ENCODE results near the gene RNF103.
"Not testable (repeated sequence)": the region's sequence is repeated elsewhere in the genome, so short reads cannot be mapped to it uniquely, and the experiment has no call there.

The RNF103 gene, protein sequence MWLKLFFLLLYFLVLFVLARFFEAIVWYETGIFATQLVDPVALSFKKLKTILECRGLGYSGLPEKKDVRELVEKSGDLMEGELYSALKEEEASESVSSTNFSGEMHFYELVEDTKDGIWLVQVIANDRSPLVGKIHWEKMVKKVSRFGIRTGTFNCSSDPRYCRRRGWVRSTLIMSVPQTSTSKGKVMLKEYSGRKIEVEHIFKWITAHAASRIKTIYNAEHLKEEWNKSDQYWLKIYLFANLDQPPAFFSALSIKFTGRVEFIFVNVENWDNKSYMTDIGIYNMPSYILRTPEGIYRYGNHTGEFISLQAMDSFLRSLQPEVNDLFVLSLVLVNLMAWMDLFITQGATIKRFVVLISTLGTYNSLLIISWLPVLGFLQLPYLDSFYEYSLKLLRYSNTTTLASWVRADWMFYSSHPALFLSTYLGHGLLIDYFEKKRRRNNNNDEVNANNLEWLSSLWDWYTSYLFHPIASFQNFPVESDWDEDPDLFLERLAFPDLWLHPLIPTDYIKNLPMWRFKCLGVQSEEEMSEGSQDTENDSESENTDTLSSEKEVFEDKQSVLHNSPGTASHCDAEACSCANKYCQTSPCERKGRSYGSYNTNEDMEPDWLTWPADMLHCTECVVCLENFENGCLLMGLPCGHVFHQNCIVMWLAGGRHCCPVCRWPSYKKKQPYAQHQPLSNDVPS

DNA sequence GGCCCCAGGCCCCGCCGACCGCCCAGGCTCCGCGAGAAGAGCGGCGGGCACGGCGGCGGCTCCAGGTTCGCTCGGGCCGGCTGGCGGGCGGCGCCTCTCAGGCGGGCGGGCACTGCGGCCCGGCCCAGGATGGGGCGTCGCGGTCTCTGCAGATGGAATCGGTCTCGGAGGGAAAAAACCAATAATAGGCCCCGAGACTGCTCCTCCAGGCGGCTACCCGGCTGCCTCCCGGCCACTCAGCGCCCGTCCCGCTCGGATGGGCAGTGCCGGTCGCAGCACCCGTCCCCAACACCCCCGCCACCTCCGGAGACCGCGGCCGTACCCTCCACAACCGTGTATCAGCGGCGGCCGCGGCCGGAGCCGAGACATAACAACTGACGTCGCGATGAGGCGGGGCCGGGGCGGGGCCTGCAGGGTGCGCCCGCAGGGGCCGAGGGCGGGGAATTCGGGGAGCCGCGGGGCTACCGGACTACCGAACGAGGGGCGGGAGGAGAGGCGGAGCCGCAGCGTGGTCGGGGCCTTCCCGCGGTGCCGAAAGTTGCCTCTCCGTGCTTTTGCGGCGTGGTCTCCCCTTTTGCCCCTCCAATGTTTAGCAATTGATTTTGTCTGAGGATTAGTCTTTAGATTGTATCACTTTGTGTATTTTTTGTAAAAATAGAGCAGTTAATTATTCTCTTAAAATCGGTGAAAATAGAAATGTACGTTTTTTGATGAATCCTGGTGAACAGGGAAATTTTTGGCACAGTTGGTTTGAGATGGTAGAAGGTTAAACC lies at the start of gene RNF103:
RNF103 (minus strand) TSS at position 372 of the 773 bp plus-strand sequence. CDS start 979 bp downstream, outside the sequence.
- TF ChIP-seq, protein P1, sequence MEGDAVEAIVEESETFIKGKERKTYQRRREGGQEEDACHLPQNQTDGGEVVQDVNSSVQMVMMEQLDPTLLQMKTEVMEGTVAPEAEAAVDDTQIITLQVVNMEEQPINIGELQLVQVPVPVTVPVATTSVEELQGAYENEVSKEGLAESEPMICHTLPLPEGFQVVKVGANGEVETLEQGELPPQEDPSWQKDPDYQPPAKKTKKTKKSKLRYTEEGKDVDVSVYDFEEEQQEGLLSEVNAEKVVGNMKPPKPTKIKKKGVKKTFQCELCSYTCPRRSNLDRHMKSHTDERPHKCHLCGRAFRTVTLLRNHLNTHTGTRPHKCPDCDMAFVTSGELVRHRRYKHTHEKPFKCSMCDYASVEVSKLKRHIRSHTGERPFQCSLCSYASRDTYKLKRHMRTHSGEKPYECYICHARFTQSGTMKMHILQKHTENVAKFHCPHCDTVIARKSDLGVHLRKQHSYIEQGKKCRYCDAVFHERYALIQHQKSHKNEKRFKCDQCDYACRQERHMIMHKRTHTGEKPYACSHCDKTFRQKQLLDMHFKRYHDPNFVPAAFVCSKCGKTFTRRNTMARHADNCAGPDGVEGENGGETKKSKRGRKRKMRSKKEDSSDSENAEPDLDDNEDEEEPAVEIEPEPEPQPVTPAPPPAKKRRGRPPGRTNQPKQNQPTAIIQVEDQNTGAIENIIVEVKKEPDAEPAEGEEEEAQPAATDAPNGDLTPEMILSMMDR (IDR thresholded peaks at IDR 0.05; ENCODE audit: low read depth, low read length): no peak
- peak; percentile 92 for DNase-seq (ENCODE audit: low read depth, low spot score)
- in situ Hi-C loops (cut with HindIII; ENCODE audit: low sequenced_read_pairs): no loop called here
- peak within 1 kb of the TSS; percentile 88 for H3K4me3 ChIP-seq (ENCODE audit: low read depth, low read length)

DNA sequence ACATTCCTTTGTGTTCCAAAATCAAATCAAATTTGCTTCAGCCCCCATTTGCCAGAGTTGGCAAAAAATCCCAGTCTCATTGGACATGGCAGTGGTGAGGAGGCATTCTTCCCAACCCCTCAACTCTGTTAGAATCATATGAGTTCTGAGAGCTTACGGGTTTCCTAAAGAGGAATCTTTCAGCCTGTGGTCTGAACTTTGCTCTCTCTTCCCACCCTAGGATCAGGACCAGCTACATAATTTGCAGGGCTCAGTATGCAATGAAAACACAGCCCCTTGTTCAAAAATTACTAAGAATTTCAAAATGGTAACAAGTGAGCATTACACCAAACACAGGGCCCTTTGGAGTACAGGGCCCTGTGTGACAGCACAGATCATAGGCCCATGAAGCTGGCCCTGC lies 49.3 kb upstream of the RNF103 start:
- in situ Hi-C loops (cut with HindIII; ENCODE audit: low sequenced_read_pairs): no loop called here

DNA sequence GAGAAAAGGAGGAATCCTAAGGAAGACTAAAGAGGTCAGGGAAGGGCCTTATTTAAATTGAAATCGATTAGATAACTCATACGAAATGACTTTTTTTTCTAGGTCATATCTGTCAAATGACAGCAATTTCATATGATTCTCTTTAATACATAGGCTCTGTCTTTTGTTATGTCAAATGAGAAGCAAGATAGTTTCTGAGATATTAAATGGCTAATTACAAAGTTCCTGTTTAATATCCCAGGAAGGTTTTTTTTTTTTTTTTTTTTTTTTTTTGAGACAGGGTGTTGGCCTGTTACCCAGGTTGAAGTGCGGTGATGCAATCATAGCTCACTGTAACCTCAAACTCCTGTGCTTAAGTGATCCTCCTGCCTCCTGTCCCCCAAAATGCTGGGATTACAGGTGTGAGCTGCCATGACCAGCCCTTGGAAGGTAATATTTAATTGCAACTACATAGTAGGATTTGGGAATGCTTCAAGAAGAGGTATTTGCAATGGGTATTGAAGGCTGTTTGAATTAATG lies 48.4 kb upstream of the RNF103 start:
- no peak overlapping the region for H3K4me3 ChIP-seq (ENCODE audit: low read depth, low read length)
- no peak for DNase-seq (ENCODE audit: low read depth, low spot score)
- TF ChIP-seq, protein P1 (IDR thresholded peaks at IDR 0.05; ENCODE audit: low read depth, low read length): no peak
- in situ Hi-C loops (cut with HindIII; ENCODE audit: low sequenced_read_pairs): no loop called here

More for the DNA sequence above, 49.3 kb upstream of the RNF103 start:
- no peak for DNase-seq (ENCODE audit: low read depth, low spot score)
- TF ChIP-seq, protein P1 (IDR thresholded peaks at IDR 0.05; ENCODE audit: low read depth, low read length): no peak
- H3K4me3 ChIP-seq (ENCODE audit: low read depth, low read length): no peak overlapping the region

DNA sequence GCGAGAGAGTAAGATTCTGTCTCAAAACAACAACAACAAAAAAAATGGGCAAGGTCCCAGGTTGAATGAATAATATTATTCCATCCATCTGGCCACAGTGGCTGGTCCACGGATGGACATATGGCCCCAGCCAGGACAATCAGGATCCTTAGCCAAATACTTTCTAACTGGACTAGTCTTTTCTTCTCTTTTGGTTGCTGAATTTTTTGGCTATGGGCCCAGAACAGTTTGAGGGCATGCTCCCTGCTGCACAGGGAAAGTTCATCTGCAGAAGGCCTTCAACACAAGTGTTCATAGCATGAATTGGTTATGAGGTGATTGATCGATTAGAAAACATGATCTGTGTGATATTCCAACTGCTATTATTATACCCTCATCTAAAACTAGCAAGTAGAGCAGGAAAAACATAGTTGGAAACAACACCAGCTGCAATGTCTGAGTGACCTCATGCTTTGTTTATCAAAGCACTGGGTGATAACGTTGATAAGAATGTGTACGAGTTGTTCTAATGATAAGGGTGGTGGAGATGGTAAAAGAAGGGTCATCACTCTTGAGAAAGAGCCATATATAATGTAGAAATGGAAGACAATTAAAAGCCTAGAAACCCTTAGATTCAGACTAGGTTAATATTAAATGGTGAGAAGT lies 47.8 kb upstream of the RNF103 start:
- in situ Hi-C loops (cut with HindIII; ENCODE audit: low sequenced_read_pairs): no loop called here
- TF ChIP-seq, protein P1 (IDR thresholded peaks at IDR 0.05; ENCODE audit: low read depth, low read length): no peak
- DNase-seq (ENCODE audit: low read depth, low spot score): peak; percentile 7
- H3K4me3 ChIP-seq (ENCODE audit: low read depth, low read length): no peak overlapping the region

DNA sequence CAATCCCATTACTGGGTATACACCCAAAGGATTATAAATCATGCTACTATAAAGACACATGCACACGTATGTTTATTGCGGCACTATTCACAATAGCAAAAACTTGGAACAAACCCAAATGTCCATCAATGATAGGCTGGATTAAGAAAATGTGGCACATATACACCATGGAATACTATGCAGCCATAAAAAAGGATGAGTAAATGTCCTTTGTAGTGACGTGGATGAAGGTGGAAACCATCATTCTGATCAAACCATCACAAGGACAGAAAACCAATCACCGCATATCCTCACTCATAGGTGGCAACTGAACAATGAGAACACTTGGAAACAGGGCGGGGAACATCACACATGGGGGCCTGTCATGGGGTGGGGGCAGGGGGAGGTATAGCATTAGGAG lies 45.7 kb upstream of the RNF103 start:
- DNase-seq (ENCODE audit: low read depth, low spot score); H3K4me3 ChIP-seq (ENCODE audit: low read depth, low read length); in situ Hi-C loops (cut with HindIII; ENCODE audit: low sequenced_read_pairs): not testable (repeated sequence)

DNA sequence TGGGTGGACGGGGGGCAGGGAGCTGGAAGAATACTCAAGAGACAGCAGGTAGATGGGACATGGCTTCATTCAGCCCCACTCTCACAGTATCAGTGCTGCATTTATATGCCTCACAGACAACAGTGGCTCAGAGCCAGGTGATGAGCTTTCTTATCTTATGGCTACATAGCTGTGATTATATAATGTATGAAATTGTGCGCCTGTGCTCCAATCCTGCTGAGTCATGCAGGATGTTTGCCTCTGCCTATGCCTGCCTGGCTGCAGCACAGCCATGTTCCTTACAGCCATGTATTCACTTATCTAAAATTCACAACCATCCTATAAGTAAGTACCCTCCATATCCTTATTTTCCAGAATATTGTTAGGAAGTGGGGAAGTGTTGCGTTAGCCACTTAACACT lies 37.7 kb upstream of the RNF103 start:
- in situ Hi-C loops (cut with HindIII; ENCODE audit: low sequenced_read_pairs): no loop called here

More for the DNA sequence above, 37.7 kb upstream of the RNF103 start:
- H3K4me3 ChIP-seq (ENCODE audit: low read depth, low read length): no peak overlapping the region
- TF ChIP-seq, protein P1 (IDR thresholded peaks at IDR 0.05; ENCODE audit: low read depth, low read length): no peak
- DNase-seq (ENCODE audit: low read depth, low spot score): peak; percentile 6
